HepG2 (cell line): ENCODE data around the gene GK. TPM values are rescaled to one million over a fixed set of nuclear protein-coding genes. Genes with fewer than 3 reads are reported as not detected.

Experiments
- E2F1 ChIP-seq: sonication (generic); formaldehyde crosslinking; IDR thresholded peaks from 2 replicates; pipeline ENCODE4 v1.5.0; 2020; ENCODE audit warnings: missing genetic modification reagents
- HNF4A ChIP-seq: sonication (generic); formaldehyde crosslinking; IDR thresholded peaks from 2 replicates; pipeline ENCODE4 v1.4.0; 2020; ENCODE audit warnings: missing genetic modification reagents
- KDM6A ChIP-seq: IDR thresholded peaks from 2 replicates; pipeline ENCODE4 v1.6.1; 2016; ENCODE audit warnings: low read depth
- KLF16 ChIP-seq, 2 experiments: sonication (generic) in 1 of 2; formaldehyde crosslinking in 1 of 2; IDR thresholded peaks; 2 replicates each; pipeline versions ENCODE4 v1.6.1 to v1.8.0; 2016 to 2023; ENCODE audit warnings: missing genetic modification reagents in 2 of 2, missing compliant biosample characterization in 1 of 2
- MXD1 ChIP-seq: sonication (generic); formaldehyde crosslinking; IDR thresholded peaks from 2 replicates; pipeline ENCODE4 v1.4.0; 2020; ENCODE audit warnings: mild to moderate bottlenecking, missing genetic modification reagents
- NCOA5 ChIP-seq: sonication (generic); formaldehyde crosslinking; IDR thresholded peaks from 2 replicates; pipeline ENCODE4 v1.4.0; 2020; ENCODE audit warnings: missing genetic modification reagents
- SKI ChIP-seq: fragments of 450-650 bp; IDR thresholded peaks from one replicate; pipeline ENCODE4 v1.6.1; 2018; ENCODE audit warnings: mild to moderate bottlenecking; ENCODE audit not compliant: partially characterized antibody
- SNAPC2 ChIP-seq: sonication (generic); formaldehyde crosslinking; IDR thresholded peaks from 2 replicates; pipeline ENCODE4 v1.8.1; 2022; ENCODE audit warnings: mild to moderate bottlenecking, missing genetic modification reagents
- TBX3 ChIP-seq: fragments of 450-650 bp; IDR thresholded peaks from 2 replicates; pipeline ENCODE4 v1.6.1; 2017; ENCODE audit warnings: antibody characterized with exemption, mild to moderate bottlenecking, inconsistent platforms, borderline replicate concordance
- ZBTB14 ChIP-seq: sonication (generic); formaldehyde crosslinking; IDR thresholded peaks from 2 replicates; pipeline ENCODE4 v1.4.0; 2020; ENCODE audit warnings: missing genetic modification reagents
- ZBTB8A ChIP-seq: sonication (generic); formaldehyde crosslinking; IDR thresholded peaks from 2 replicates; pipeline ENCODE4 v1.4.0; 2020; ENCODE audit warnings: mild to moderate bottlenecking, low read depth, missing genetic modification reagents, borderline replicate concordance
- ZFAT ChIP-seq: sonication (generic); formaldehyde crosslinking; conservative IDR thresholded peaks from 2 replicates; pipeline ENCODE4 v1.8.1; 2023; ENCODE audit warnings: missing genetic modification reagents, inconsistent platforms
- ZNF138 ChIP-seq: sonication (generic); formaldehyde crosslinking; IDR thresholded peaks from 2 replicates; pipeline ENCODE4 v1.5.0; 2020; ENCODE audit warnings: mild to moderate bottlenecking, low read depth, missing genetic modification reagents
- ZNF34 ChIP-seq: sonication (generic); formaldehyde crosslinking; IDR thresholded peaks from 2 replicates; pipeline ENCODE4 v1.4.0; 2020; ENCODE audit warnings: mild to moderate bottlenecking, missing genetic modification reagents, borderline replicate concordance
- ZNF362 ChIP-seq: sonication (generic); formaldehyde crosslinking; IDR thresholded peaks from 2 replicates; pipeline ENCODE4 v1.4.0; 2020; ENCODE audit warnings: missing genetic modification reagents, mild to moderate bottlenecking, borderline replicate concordance
- ZNF766 ChIP-seq: sonication (generic); formaldehyde crosslinking; IDR thresholded peaks from 2 replicates; pipeline ENCODE4 v1.5.0; 2020; ENCODE audit warnings: missing genetic modification reagents, borderline replicate concordance
- polyA plus RNA-seq, 8 experiments: library from polyadenylated mRNA; depleted of rRNA in 3 of 8; stranded (reverse) in 7 of 8; unstranded in 1 of 8; fragments of >200 nt; fragmentation: Illumina TruSeq in 4 of 8; extraction: Trizol in 4 of 8; gene quantifications; 2 replicates each; pipeline versions ENCODE4 v1.2.1 to v1.2.3, GENCODE V29; 2011 to 2016; ENCODE audit warnings: low read depth in 4 of 8, missing spikeins in 1 of 8, mixed read lengths in 1 of 8; ENCODE audit not compliant: insufficient read depth in 1 of 8
- total RNA-seq, 5 experiments: library from RNA; depleted of rRNA; stranded (reverse); fragments of >200 nt; fragmentation: Illumina TruSeq; extraction: Trizol; gene quantifications; 2 replicates each; pipeline ENCODE4 v1.2.3, GENCODE V29; 2016; ENCODE audit warnings: low read depth in 1 of 5
- TF ChIP-seq, protein P1 (sequence below): sonication (generic); formaldehyde crosslinking; IDR thresholded peaks from 2 replicates; pipeline ENCODE4 v1.4.0; 2020; ENCODE audit warnings: missing genetic modification reagents, borderline replicate concordance
- TF ChIP-seq, protein P2 (sequence below): IDR thresholded peaks from 2 replicates; pipeline ENCODE4 v1.6.1; 2016; ENCODE audit warnings: missing genetic modification reagents, missing compliant biosample characterization
- TF ChIP-seq, protein P3 (sequence below): sonication (generic); formaldehyde crosslinking; IDR thresholded peaks from 2 replicates; pipeline ENCODE4 v1.5.1; 2020; ENCODE audit warnings: missing genetic modification reagents, mild to moderate bottlenecking, borderline replicate concordance

GK gene
- total and polyA plus RNA-seq, 2 of the 13 experiments (the other 11 are each of a cell fraction or from before 2014, with no cell fraction given) = 64.2 to 265 TPM

DNA sequence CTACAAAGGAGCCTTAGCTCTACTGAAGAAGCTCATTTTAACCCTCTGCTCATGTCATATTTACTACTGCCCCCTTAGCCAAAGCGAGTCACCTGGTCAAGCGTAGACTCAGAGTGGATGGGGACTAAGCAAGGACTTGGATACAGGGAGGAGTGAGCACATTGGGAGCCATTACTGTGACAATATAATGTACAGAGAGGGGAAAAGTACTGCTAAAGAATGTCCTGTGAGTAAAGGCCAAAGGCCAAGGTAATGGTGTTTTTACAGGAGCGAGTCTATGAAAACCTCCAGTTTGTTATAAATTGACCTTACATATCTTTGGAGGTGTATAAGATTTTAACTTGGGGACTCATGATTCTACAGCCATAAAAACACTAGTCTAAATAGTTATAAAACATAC is 10.6 kb upstream of the GK start (continued):
- TF ChIP-seq SNAPC2 = no peak
- TF ChIP-seq ZBTB14 (CRISPR knock-in tag) = no peak
- no peak for TF ChIP-seq SKI
- TF ChIP-seq, protein P1, sequence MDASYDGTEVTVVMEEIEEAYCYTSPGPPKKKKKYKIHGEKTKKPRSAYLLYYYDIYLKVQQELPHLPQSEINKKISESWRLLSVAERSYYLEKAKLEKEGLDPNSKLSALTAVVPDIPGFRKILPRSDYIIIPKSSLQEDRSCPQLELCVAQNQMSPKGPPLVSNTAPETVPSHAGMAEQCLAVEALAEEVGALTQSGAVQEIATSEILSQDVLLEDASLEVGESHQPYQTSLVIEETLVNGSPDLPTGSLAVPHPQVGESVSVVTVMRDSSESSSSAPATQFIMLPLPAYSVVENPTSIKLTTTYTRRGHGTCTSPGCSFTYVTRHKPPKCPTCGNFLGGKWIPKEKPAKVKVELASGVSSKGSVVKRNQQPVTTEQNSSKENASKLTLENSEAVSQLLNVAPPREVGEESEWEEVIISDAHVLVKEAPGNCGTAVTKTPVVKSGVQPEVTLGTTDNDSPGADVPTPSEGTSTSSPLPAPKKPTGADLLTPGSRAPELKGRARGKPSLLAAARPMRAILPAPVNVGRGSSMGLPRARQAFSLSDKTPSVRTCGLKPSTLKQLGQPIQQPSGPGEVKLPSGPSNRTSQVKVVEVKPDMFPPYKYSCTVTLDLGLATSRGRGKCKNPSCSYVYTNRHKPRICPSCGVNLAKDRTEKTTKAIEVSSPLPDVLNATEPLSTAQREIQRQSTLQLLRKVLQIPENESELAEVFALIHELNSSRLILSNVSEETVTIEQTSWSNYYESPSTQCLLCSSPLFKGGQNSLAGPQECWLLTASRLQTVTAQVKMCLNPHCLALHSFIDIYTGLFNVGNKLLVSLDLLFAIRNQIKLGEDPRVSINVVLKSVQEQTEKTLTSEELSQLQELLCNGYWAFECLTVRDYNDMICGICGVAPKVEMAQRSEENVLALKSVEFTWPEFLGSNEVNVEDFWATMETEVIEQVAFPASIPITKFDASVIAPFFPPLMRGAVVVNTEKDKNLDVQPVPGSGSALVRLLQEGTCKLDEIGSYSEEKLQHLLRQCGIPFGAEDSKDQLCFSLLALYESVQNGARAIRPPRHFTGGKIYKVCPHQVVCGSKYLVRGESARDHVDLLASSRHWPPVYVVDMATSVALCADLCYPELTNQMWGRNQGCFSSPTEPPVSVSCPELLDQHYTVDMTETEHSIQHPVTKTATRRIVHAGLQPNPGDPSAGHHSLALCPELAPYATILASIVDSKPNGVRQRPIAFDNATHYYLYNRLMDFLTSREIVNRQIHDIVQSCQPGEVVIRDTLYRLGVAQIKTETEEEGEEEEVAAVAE (CRISPR knock-in tag) = no peak
- TF ChIP-seq NCOA5 = no peak
- TF ChIP-seq ZNF362 (CRISPR knock-in tag) = no peak
- TF ChIP-seq E2F1 = no peak
- no peak for TF ChIP-seq KLF16 (CRISPR knock-in tag; IDR thresholded peaks at IDR 0.05)
- TF ChIP-seq TBX3 = no peak
- TF ChIP-seq, protein P2, sequence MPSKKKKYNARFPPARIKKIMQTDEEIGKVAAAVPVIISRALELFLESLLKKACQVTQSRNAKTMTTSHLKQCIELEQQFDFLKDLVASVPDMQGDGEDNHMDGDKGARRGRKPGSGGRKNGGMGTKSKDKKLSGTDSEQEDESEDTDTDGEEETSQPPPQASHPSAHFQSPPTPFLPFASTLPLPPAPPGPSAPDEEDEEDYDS = peak; percentile 39; the same call in 1 of the 2 replicates
- TF ChIP-seq ZFAT (CRISPR knock-in tag) = no peak
- TF ChIP-seq ZNF138 = no peak
- TF ChIP-seq, protein P3, sequence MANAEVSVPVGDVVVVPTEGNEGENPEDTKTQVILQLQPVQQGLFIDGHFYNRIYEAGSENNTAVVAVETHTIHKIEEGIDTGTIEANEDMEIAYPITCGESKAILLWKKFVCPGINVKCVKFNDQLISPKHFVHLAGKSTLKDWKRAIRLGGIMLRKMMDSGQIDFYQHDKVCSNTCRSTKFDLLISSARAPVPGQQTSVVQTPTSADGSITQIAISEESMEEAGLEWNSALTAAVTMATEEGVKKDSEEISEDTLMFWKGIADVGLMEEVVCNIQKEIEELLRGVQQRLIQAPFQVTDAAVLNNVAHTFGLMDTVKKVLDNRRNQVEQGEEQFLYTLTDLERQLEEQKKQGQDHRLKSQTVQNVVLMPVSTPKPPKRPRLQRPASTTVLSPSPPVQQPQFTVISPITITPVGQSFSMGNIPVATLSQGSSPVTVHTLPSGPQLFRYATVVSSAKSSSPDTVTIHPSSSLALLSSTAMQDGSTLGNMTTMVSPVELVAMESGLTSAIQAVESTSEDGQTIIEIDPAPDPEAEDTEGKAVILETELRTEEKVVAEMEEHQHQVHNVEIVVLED (CRISPR knock-in tag) = no peak
- TF ChIP-seq ZNF34 = no peak
- TF ChIP-seq ZBTB8A (CRISPR knock-in tag) = no peak
- no peak for TF ChIP-seq KDM6A (CRISPR knock-in tag)
- TF ChIP-seq ZNF766 (CRISPR knock-in tag) = no peak
- TF ChIP-seq MXD1 (CRISPR knock-in tag) = no peak
- peak; percentile 59 for TF ChIP-seq HNF4A (CRISPR knock-in tag)
